Measurements from ENCODE around the gene SNX6. TPM values are rescaled to one million over a fixed set of nuclear protein-coding genes. Genes with fewer than 3 reads are reported as not detected.

SNX6 gene
- total and polyA plus RNA-seq, 9 of the 15 experiments (the other 6 are each of a cell fraction or from before 2014, with no cell fraction given) = 34.6 to 111 (median 57.5) TPM

DNA sequence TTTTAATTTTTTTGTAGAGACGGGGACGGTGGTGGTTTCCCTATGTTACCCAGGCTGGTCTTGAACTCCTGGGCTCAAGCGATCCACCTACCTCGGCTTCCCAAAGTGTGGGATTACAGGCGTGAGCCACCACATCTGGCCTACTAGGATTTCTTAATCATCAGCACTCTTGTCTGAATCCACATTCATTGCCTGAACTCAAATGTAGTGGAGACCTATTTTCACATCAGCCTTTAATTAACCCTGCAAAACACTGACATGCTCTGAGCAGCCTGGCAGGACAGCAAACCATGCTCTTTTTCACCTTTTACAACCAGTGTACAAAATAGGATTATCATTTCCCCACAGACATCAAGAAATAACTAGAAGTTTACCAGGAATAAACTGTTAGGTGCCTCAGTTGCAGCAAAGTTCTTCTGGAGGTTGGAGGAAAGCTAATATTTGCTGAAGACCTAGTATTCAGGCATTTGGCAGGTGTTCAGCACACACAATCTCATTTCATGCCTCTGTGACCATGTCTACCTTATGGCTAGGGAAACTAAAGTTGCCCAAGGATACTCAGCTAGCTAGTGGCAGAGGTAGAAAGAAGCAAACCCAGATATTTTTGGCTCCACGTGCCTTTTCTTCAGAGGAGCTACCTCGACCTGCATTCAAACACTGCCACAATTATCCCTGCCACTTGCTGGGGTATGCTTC lies 46.7 kb upstream of the SNX6 start (continued):
- TF ChIP-seq, protein P1, sequence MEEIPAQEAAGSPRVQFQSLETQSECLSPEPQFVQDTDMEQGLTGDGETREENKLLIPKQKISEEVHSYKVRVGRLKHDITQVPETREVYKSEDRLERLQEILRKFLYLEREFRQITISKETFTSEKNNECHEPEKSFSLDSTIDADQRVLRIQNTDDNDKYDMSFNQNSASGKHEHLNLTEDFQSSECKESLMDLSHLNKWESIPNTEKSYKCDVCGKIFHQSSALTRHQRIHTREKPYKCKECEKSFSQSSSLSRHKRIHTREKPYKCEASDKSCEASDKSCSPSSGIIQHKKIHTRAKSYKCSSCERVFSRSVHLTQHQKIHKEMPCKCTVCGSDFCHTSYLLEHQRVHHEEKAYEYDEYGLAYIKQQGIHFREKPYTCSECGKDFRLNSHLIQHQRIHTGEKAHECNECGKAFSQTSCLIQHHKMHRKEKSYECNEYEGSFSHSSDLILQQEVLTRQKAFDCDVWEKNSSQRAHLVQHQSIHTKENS (CRISPR knock-in tag; IDR thresholded peaks at IDR 0.05) = no peak
- no peak for TF ChIP-seq ZC3H4 (CRISPR knock-in tag; IDR thresholded peaks at IDR 0.05; ENCODE audit: borderline replicate concordance)
- TF ChIP-seq MXD1 (CRISPR knock-in tag; IDR thresholded peaks at IDR 0.05; ENCODE audit: borderline replicate concordance, poor library complexity, severe bottlenecking) = no peak
- TF ChIP-seq LEF1 (IDR thresholded peaks at IDR 0.05) = no peak
- TF ChIP-seq SMAD4 (CRISPR knock-in tag; conservative IDR thresholded peaks at IDR 0.05) = no peak

DNA sequence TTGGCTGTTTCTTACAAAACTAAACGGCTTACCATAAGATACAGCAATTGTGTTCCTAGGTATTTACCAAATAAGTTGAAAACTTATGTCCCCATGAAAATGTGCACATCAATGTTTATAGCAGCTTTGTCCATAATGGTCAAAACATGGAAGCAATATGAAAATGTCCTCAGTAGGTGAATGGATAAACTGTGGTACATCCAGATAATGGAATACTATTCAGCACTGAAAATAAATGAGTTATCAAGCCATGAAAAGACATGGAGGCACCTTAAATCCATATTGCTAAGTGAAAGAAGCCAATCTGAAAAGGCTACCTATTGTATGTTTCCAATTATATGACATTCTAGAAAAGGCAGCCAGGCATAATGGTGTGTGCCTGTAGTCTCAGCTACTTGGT lies 43.8 kb upstream of the SNX6 start:
- Histone ChIP-seq H3K4me1 (replicated peaks in 1 of 2; ENCODE audit: control insufficient read depth in 2 of 2, insufficient read depth in 2 of 2, low read length in 2 of 2) (no peaks in the 10 kb centered on the region; a peak in 1 of 5 replicates), H3K36me3 (ENCODE audit: control insufficient read depth, insufficient read depth, low read length) (no peaks in the 10 kb centered on the region), H3K79me2 (ENCODE audit: control insufficient read depth, insufficient read depth, low read length) (no peaks in the 10 kb centered on the region), H3K4me3 (no peak overlapping the region), H3K27me3 (ENCODE audit: control insufficient read depth in 2 of 2, insufficient read depth in 2 of 2, low read length in 2 of 2) (no peaks in the 10 kb centered on the region), H3K9me3 (replicated peaks; ENCODE audit: control insufficient read depth, insufficient read depth, low read depth, low read length) (no peaks in the 10 kb centered on the region), H3K27ac (ENCODE audit: extremely low read depth, low read depth, low read length) (no peak overlapping the region), H3K9me1 (ENCODE audit: control insufficient read depth, insufficient read depth, low read length) (no peaks in the 10 kb centered on the region), H4K20me1 (replicated peaks; ENCODE audit: control insufficient read depth, insufficient read depth, low read length) (no peaks in the 10 kb centered on the region), H2AFZ (ENCODE audit: low read depth, low read length) (no peak overlapping the region), H3K4me2 (ENCODE audit: insufficient read depth, low read length) (no peak overlapping the region), H3K9ac (ENCODE audit: insufficient read depth in 1 of 2, low read depth in 2 of 2, low read length in 2 of 2) (no peak overlapping the region)
- CTCF ChIA-PET (ENCODE audit: low intra/inter-chr PET ratio) = interaction anchor here (2.8 kb wide), 1 partner anchor 49 kb away, joined by 20 read pairs; no protein-coding TSS in a partner anchor
- ATAC-seq (no peak), FAIRE-seq (no peak), DNase-seq (ENCODE audit: extremely low read depth in 1 of 4, low spot score in 3 of 4) (no peak)
- POLR2A ChIA-PET = no interaction called here
- intact Hi-C loops (cut with micrococcal nuclease) (loop anchor here (2.0 to 5.0 kb wide), 2 partner anchors 49 to 739 kb away; no protein-coding TSS in a partner anchor), in situ Hi-C loops (cut with MboI) (loop anchor here (10.0 kb wide), 1 partner anchor 731 kb away; the partner anchor contains the start of gene NFKBIA)
- WGBS (ENCODE audit: insufficient coverage, low coverage, missing lambda C conversion rate) = 25% methylated on average over 1 of the region's 1 CpG
- BruUV-seq (replicated peaks) = no TSS peak
- peak; percentile 5 for TF ChIP-seq RBM25 (IDR thresholded peaks at IDR 0.05; ENCODE audit: low read depth, low read length, severe bottlenecking)
- peak; percentile 37 for TF ChIP-seq ZNF146 (CRISPR knock-in tag; IDR thresholded peaks at IDR 0.05; ENCODE audit: unreplicated experiment)
- no peak for TF ChIP-seq MXD1 (CRISPR knock-in tag; IDR thresholded peaks at IDR 0.05; ENCODE audit: borderline replicate concordance, poor library complexity, severe bottlenecking)

All from K562 (cell line).